IMR-90 (cell line): ENCODE measurements around the gene OPHN1. TPM values are rescaled to one million over a fixed set of nuclear protein-coding genes. Genes with fewer than 3 reads are reported as not detected.

Experiments
- ATAC-seq: fragments of 200-7000 bp; cut with Tn5 transposase; 2 replicates; pipeline ENCODE4 v1.9.1; 2020; ENCODE audit warnings: low read depth, mild to moderate bottlenecking, moderate library complexity
- BruUV-seq: library from RNA; stranded (reverse); fragments of 400-500 nt; replicated peaks from 2 replicates; lab custom pipeline; 2021; lab: Mats Ljungman, UMichigan
- CTCF ChIA-PET: fragments of 300-600 bp; formaldehyde crosslinking; extraction: SDS; loops from one replicate; lab custom pipeline; 2021; ENCODE audit warnings: antibody characterized with exemption; lab: Yijun Ruan, JAX
- POLR2A ChIA-PET: fragments of 300-600 bp; sonication (Branson Sonifier 250); formaldehyde crosslinking; loops from one replicate; lab custom pipeline; 2022; ENCODE audit warnings: antibody characterized with exemption; ENCODE audit not compliant: unreplicated experiment; lab: Charles Lee
- DNase-seq: peaks from one replicate; pipeline ENCODE4 v3.0.0; 2013
- H2AFZ ChIP-seq: replicated peaks from 2 replicates; pipeline ENCODE3; 2013; ENCODE audit warnings: low read length, mild to moderate bottlenecking; ENCODE audit not compliant: poor library complexity
- H2AK5ac ChIP-seq: 2 replicates; pipeline ENCODE4 v1.6.1; 2013; ENCODE audit warnings: low read depth, low read length, inconsistent platforms
- H2AK9ac ChIP-seq: replicated peaks from 2 replicates; pipeline ENCODE3; 2013; ENCODE audit warnings: mild to moderate bottlenecking, low read depth, low read length, moderate library complexity; ENCODE audit not compliant: poor library complexity
- H2BK120ac ChIP-seq: 2 replicates; pipeline ENCODE4 v1.6.1; 2013; ENCODE audit warnings: low read depth, low read length, inconsistent platforms
- H2BK15ac ChIP-seq: 3 replicates; pipeline ENCODE4 v1.6.1; 2013; ENCODE audit warnings: low read depth, low read length, inconsistent platforms
- H2BK20ac ChIP-seq: 2 replicates; pipeline ENCODE4 v1.6.1; 2013; ENCODE audit warnings: low read depth, mild to moderate bottlenecking, inconsistent platforms, low read length, moderate library complexity
- H2BK5ac ChIP-seq: 2 replicates; pipeline ENCODE4 v1.6.1; 2013; ENCODE audit warnings: mild to moderate bottlenecking, low read depth, low read length, inconsistent platforms; ENCODE audit not compliant: poor library complexity, severe bottlenecking
- H3K14ac ChIP-seq: replicated peaks from 2 replicates; pipeline ENCODE4 v1.6.1; 2013; ENCODE audit warnings: low read depth, low read length, inconsistent platforms
- H3K18ac ChIP-seq: 2 replicates; pipeline ENCODE4 v1.6.1; 2013; ENCODE audit warnings: low read depth, low read length, control low read depth
- H3K23ac ChIP-seq: 2 replicates; pipeline ENCODE4 v1.6.1; 2013; ENCODE audit warnings: low read depth, low read length, inconsistent platforms
- H3K27ac ChIP-seq: 2 replicates; pipeline ENCODE4 v1.5.1; 2013; ENCODE audit warnings: mild to moderate bottlenecking, control low read depth, low read length; ENCODE audit not compliant: insufficient read depth
- H3K27me3 ChIP-seq: 2 replicates; pipeline ENCODE4 v1.6.1; 2013; ENCODE audit warnings: low read length; ENCODE audit not compliant: control insufficient read depth, insufficient read depth
- H3K36me3 ChIP-seq: 2 replicates; pipeline ENCODE4 v1.6.1; 2013; ENCODE audit warnings: low read length, mixed read lengths; ENCODE audit not compliant: control insufficient read depth, insufficient read depth
- H3K4ac ChIP-seq: 2 replicates; pipeline ENCODE4 v1.6.1; 2013; ENCODE audit warnings: low read depth, low read length, inconsistent platforms
- H3K4me1 ChIP-seq: 2 replicates; pipeline ENCODE4 v1.6.1; 2013; ENCODE audit warnings: low read length, mixed read lengths; ENCODE audit not compliant: control insufficient read depth, insufficient read depth
- H3K4me2 ChIP-seq: 2 replicates; pipeline ENCODE4 v1.6.1; 2013; ENCODE audit warnings: low read depth, mild to moderate bottlenecking, control low read depth, low read length, moderate library complexity
- H3K4me3 ChIP-seq: 2 replicates; pipeline ENCODE4 v1.5.1; 2013; ENCODE audit warnings: low read depth, mild to moderate bottlenecking, control low read depth, low read length, moderate library complexity; ENCODE audit not compliant: insufficient read depth
- H3K56ac ChIP-seq: 2 replicates; pipeline ENCODE4 v1.6.1; 2013; ENCODE audit warnings: low read length, inconsistent platforms; ENCODE audit not compliant: insufficient read depth; ENCODE audit errors: extremely low read depth
- H3K79me1 ChIP-seq, 2 experiments: 2 replicates each; pipeline ENCODE4 v1.6.1; 2013; ENCODE audit warnings: low read length in 2 of 2, inconsistent platforms in 1 of 2, low read depth in 1 of 2
- H3K9ac ChIP-seq: 2 replicates; pipeline ENCODE4 v1.6.1; 2013; ENCODE audit warnings: low read depth, low read length, control low read depth
- H3K9me1 ChIP-seq: 2 replicates; pipeline ENCODE4 v1.6.1; 2013; ENCODE audit warnings: low read length, inconsistent platforms; ENCODE audit not compliant: insufficient read depth
- H3K9me3 ChIP-seq: 2 replicates; pipeline ENCODE4 v1.6.1; 2013; ENCODE audit warnings: low read length; ENCODE audit not compliant: control insufficient read depth, insufficient read depth
- H4K20me1 ChIP-seq: 2 replicates; pipeline ENCODE4 v1.6.1; 2013; ENCODE audit warnings: low read length, inconsistent platforms; ENCODE audit not compliant: insufficient read depth
- H4K5ac ChIP-seq: 2 replicates; pipeline ENCODE4 v1.6.1; 2013; ENCODE audit warnings: mild to moderate bottlenecking, low read depth, low read length, control low read depth
- H4K8ac ChIP-seq, 2 experiments: 2 replicates each; pipeline ENCODE4 v1.6.1; 2013; ENCODE audit warnings: low read depth in 2 of 2, low read length in 2 of 2, control low read depth in 1 of 2, inconsistent platforms in 1 of 2
- H4K91ac ChIP-seq: 2 replicates; pipeline ENCODE4 v1.6.1; 2013; ENCODE audit warnings: low read depth, low read length, inconsistent platforms; ENCODE audit not compliant: insufficient read depth
- BHLHE40 ChIP-seq: fragments of 150-350 bp; IDR thresholded peaks from 2 replicates; pipeline ENCODE4 v1.6.1; 2016; ENCODE audit warnings: mild to moderate bottlenecking, low read depth, low read length
- CEBPB ChIP-seq: IDR thresholded peaks from 2 replicates; pipeline ENCODE4 v1.6.1; 2012; ENCODE audit warnings: low read depth, low read length, improper control_type of control experiment
- CHD1 ChIP-seq: IDR thresholded peaks from 2 replicates; pipeline ENCODE4 v1.6.1; 2012; ENCODE audit warnings: low read depth, low read length, improper control_type of control experiment
- CTCF ChIP-seq: conservative IDR thresholded peaks from 2 replicates; pipeline ENCODE4 v1.5.1; 2012; ENCODE audit warnings: mild to moderate bottlenecking, low read depth, low read length, improper control_type of control experiment
- ELK1 ChIP-seq: fragments of 150-350 bp; IDR thresholded peaks from 2 replicates; pipeline ENCODE4 v1.6.1; 2016; ENCODE audit warnings: low read depth, mild to moderate bottlenecking, low read length, moderate library complexity, borderline replicate concordance
- FOS ChIP-seq: fragments of 150-350 bp; IDR thresholded peaks from 2 replicates; pipeline ENCODE4 v1.6.1; 2016; ENCODE audit warnings: low read depth, low read length
- MAFK ChIP-seq: IDR thresholded peaks from 2 replicates; pipeline ENCODE4 v1.6.1; 2012; ENCODE audit warnings: low read depth, low read length, improper control_type of control experiment
- MAZ ChIP-seq: IDR thresholded peaks from 2 replicates; pipeline ENCODE4 v1.6.1; 2012; ENCODE audit warnings: low read depth, mild to moderate bottlenecking, low read length, improper control_type of control experiment, moderate library complexity, borderline replicate concordance
- MXI1 ChIP-seq: IDR thresholded peaks from 2 replicates; pipeline ENCODE4 v1.6.1; 2012; ENCODE audit warnings: low read depth, mild to moderate bottlenecking, low read length, moderate library complexity, borderline replicate concordance
- NFE2L2 ChIP-seq: fragments of 150-350 bp; IDR thresholded peaks from 2 replicates; pipeline ENCODE4 v1.6.1; 2016; ENCODE audit warnings: low read depth, mild to moderate bottlenecking, low read length
- POLR2A ChIP-seq: IDR thresholded peaks from 2 replicates; pipeline ENCODE4 v1.6.1; 2012; ENCODE audit warnings: mild to moderate bottlenecking, low read depth, low read length
- RAD21 ChIP-seq: IDR thresholded peaks from 2 replicates; pipeline ENCODE4 v1.6.1; 2012; ENCODE audit warnings: low read length, improper control_type of control experiment
- RFX5 ChIP-seq: IDR thresholded peaks from 2 replicates; pipeline ENCODE4 v1.8.0; 2012; ENCODE audit warnings: low read depth, mild to moderate bottlenecking, low read length, moderate library complexity
- SMC3 ChIP-seq: fragments of 150-350 bp; IDR thresholded peaks from 2 replicates; pipeline ENCODE4 v1.6.1; 2016; ENCODE audit warnings: low read depth, mild to moderate bottlenecking, antibody characterized with exemption, low read length, moderate library complexity
- WGBS, 2 experiments: methylation state at CpG; one replicate each; pipeline versions ENCODE4 v1.1.5 to v1.1.7; 2013; ENCODE audit warnings: missing lambda C conversion rate in 2 of 2; ENCODE audit not compliant: insufficient read length in 1 of 2; ENCODE audit errors: extremely low coverage in 2 of 2; 5-methylcytosine and 5-hydroxymethylcytosine counted together
- dilution Hi-C: fragments of 300-500 bp; cut with HindIII; formaldehyde crosslinking; loops from one replicate; pipeline ENCODE4 v1.14.3; 2018; ENCODE audit warnings: low sequenced_read_pairs; ENCODE audit not compliant: unreplicated experiment
- in situ Hi-C: fragments of 300-500 bp; cut with MboI; formaldehyde crosslinking; loops from 3 replicates; pipeline ENCODE4 v1.14.3; 2019; ENCODE audit warnings: low sequenced_read_pairs, inconsistent platforms, mixed read lengths
- intact Hi-C: fragments of 100-400 bp; cut with micrococcal nuclease; formaldehyde crosslinking; loops from 2 replicates; pipeline ENCODE4 v1.10.0; 2022
- polyA plus RNA-seq, 3 experiments: library from polyadenylated mRNA; depleted of rRNA; stranded (reverse); fragments of >200 nt; gene quantifications; 2 replicates each; pipeline ENCODE4 v1.2.3, GENCODE V29; 2012; ENCODE audit warnings: low replicate concordance in 1 of 3
- total RNA-seq: library from RNA; depleted of rRNA; stranded (reverse); fragments of >200 nt; gene quantifications from 2 replicates; pipeline ENCODE4 v1.2.3, GENCODE V29; 2012

The OPHN1 gene
- total and polyA plus RNA-seq, 2 of the 4 experiments (the other 2 are of a cell fraction) = 4.0 to 13.1 TPM

GRCh38 chrX:68098431-68098830, 334.9 kb downstream of the OPHN1 start:
- H3K9me1 ChIP-seq = no peaks in the 10 kb centered on the region
- no peak overlapping the region for H4K91ac ChIP-seq
- CTCF ChIA-PET = interaction anchor here (1.4 kb wide), 1 partner anchor 14 kb away, joined by 3 read pairs; no protein-coding TSS in a partner anchor
- no peak overlapping the region for H3K56ac ChIP-seq
- H3K27me3 ChIP-seq = no peaks in the 10 kb centered on the region; the same call in 1 of the 2 replicates
- no peaks in the 10 kb centered on the region for H3K9me3 ChIP-seq
- H2BK5ac ChIP-seq = no peak overlapping the region
- no peak overlapping the region for H4K8ac ChIP-seq
- WGBS, 2 experiments = no CpG with 5 or more reads among the region's 2 CpGs
- no peak overlapping the region for H3K4ac ChIP-seq
- dilution Hi-C loops (no loop called here), in situ Hi-C loops (no loop called here), intact Hi-C loops (no loop called here)
- TF ChIP-seq CHD1 (no peak), BHLHE40 (no peak), CEBPB (no peak), SMC3 (no peak), CTCF (no peak), MAZ (no peak), MXI1 (no peak), ELK1 (no peak), NFE2L2 (no peak), FOS (no peak), RAD21 (no peak), POLR2A (no peak), RFX5 (no peak), MAFK (no peak)
- no peak overlapping the region for H4K5ac ChIP-seq
- no peak overlapping the region for H3K4me3 ChIP-seq
- H3K23ac ChIP-seq = no peak overlapping the region
- H2BK20ac ChIP-seq = no peak overlapping the region
- no peak overlapping the region for H3K4me2 ChIP-seq
- no peak overlapping the region for H2AFZ ChIP-seq
- H3K27ac ChIP-seq = no peak overlapping the region
- H3K18ac ChIP-seq = no peak overlapping the region
- H4K20me1 ChIP-seq = no peaks in the 10 kb centered on the region
- H2AK5ac ChIP-seq = no peak overlapping the region
- no peaks in the 10 kb centered on the region for H3K4me1 ChIP-seq
- H3K14ac ChIP-seq = no peak overlapping the region
- ATAC-seq (no peak), DNase-seq (no peak)
- POLR2A ChIA-PET = no interaction called here
- H3K79me1 ChIP-seq = no peaks in the 10 kb centered on the region
- H2BK120ac ChIP-seq = no peak overlapping the region
- H2BK15ac ChIP-seq = no peak overlapping the region
- BruUV-seq = no TSS peak
- no peaks in the 10 kb centered on the region for H3K36me3 ChIP-seq
- no peak overlapping the region for H3K9ac ChIP-seq
- H2AK9ac ChIP-seq = no peak overlapping the region
